GM19193 (cell line): ENCODE results near the gene MDM2.

Experiments used
- POLR2A ChIP-seq: IDR thresholded peaks from 4 replicates; pipeline ENCODE4 v1.6.1; 2011; ENCODE audit not compliant: insufficient read depth, insufficient read length; ENCODE audit errors: extremely low read depth

The MDM2 gene

DNA sequence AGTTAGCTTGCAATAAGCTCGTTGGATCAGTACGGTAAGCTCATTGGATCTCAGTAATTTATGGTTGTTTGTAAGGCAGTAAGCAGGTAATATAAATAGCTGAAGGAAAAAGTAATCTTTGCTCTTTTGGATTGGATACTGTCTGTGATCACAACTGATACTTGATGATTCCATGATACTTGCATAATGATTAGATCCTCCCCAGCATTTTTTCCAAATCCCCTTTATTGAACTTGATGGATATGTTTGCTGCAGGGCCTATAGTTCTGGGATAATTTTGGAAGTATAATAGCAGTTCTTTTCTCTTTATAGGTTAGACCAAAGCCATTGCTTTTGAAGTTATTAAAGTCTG is 5.2 kb downstream of the MDM2 start:
- TF ChIP-seq POLR2A: peak; percentile 27

DNA sequence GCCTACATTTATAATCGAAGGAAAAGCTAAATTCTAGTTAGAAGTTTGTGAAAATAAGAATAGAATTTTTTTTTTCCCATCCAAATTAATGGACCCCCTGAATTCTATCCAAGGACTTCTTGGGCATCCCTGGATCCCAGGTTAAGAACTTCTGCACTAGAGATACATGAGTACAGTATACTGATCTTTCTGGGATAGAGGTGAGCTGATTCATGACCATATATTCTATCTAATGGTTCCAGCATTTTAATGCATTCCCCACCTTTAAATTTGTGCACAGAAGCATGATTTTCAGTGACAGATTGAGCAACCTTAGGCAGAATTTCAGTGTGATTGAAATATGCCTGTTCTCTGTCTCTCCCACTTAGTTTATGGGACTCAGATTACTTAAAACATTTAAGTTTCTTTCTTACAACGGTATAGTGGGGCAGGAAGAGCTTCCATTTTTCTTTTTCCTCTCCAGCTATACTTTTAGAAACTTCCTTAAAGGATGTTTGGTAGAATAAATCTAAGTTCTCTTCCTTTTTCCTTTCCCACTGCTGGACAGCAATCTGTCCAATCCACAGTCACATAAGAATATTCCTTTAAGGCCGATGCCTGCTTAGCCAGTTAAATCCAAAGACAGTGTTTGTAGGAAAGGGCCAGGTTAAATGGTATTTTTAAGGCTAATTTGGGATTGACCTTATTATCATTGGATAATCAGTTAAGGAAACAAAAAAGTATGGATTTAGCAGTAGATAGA is 6.7 kb downstream of the MDM2 start:
- no peak for TF ChIP-seq POLR2A

DNA sequence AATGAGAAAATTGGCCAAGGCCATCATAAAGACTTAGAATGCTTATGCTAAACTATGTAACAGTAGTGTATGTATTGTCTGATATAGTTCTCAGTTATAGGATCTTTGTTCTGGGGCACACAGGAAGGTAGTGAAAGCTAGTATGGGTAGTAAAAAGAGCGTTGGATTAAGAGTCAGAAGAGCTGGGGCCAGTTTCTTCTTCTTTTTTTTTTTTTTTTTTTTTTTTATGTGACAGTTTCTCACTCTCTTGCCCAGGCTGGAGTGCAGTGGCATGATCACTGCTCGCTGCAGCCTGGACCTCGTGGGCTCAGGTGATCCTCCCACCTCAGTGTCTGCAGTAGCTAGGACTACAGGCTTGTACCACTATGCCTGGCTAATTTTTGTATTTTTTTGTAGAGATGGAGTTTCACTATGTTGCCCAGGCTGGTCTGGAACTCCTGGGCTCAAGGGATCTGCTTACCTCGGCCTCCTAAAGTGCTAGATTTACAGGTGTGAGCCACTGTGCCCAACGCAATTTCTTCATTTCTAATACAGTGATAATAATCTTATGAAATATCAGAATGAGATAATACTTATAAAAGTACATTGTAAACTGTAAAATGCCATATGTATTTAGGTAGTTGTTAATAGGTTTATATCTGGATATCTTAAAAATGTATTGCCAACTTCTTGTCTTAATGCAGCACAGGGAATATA is 7.4 kb downstream of the MDM2 start:
- TF ChIP-seq POLR2A: no peak

DNA sequence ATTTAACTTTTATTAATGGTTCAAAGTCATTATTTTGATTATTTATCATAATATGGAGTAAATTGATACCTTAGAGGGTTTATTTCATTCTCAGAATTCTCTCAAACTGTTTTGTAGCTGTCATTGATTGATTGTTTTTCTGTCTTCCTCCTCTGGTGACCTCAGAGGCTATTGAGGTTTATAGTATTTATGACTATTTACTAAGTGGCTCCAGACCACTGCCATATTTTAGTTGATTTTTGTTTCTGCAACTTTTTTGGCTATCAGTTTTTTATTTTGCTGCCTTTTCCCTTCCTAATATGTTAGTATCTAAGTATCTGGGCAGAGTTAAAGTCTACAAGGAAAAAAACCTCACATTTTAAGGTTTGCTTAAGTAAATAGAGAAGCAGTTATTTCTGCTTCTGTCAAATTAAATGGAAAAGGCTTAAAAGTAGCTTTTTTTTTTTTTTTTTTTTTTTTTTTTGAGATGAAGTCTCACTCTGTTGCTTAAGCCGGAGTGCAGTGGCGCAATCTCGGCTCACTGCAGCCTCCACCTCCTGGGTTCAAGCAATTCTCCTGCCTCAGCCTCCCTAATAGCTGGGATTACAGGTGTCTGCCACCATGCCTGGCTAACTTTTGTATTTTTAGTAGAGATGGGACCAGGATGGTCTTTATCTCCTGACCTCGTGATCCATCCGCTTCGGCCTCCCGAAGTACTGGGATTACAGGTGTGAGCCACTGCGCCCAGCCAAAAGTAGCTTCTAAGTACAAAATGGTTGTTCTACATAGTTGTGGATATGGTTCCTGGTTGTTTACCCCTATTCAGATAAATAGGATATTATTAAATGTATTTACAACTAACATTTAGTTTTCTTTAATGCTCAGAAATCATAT is 8.2 kb downstream of the MDM2 start:
- no peak for TF ChIP-seq POLR2A

- peak; percentile 37 for TF ChIP-seq POLR2A
Measured at GRCh38 chr12:68819481-68819880, 11.5 kb downstream of the MDM2 start.

DNA sequence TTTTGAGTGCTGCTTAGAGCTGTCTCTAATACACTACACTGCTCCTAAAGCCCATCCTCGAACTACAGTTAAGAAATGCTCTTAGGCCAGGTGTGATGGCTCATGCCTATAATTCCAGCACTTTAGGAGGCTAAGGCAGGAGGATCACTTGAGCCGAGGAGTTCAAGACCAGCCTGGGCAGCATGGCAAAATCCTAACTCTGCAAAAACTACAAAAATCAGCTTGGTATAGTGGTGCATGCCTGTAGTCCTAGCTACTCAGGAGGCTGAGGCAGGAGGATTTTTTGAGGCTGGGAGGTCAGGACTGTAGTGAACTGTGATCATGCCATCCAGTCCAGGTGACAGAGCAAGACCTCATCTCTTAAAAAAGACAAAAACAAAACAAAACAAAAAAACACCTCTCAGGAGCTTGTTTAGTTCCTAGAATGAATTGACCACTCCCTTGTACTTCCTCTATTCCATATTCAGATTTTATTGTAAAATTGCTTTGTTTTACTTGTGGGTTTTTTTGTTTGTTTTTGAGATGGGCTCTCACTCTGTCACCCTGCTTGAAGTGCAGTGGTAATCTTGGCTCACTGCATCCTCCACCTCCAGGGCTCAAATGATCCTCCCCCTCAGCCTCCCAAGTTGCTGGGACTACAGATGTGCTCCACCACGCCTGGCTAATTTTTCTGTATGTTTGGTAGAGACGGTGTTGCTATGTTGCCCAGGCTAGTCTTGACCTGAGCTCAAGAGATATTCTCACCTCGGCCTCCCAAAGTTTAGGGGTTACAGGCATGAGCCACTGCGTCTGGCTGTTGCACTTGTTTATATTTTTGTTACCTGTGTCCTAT is 13.6 kb downstream of the MDM2 start:
- TF ChIP-seq POLR2A: peak; percentile 38

- no peak for TF ChIP-seq POLR2A
Measured at GRCh38 chr12:68823696-68824095, 15.7 kb downstream of the MDM2 start.

DNA sequence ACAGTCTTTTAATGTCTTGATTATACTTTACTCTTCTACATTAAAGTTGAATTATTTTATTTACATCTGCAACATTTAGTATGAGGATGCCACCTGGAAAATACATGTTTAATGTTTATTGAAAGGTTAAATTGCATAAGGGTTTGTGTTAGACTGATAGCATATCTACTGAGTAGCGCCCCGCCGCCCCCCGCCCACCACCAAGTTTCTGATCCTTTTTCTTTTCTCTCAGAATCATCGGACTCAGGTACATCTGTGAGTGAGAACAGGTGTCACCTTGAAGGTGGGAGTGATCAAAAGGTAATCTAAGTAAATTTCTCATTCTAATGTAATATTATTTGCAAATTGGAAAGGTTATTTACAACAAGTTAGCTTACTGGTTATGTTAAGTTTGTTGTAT is 16.2 kb downstream of the MDM2 start:
- TF ChIP-seq POLR2A: peak; percentile 13

DNA sequence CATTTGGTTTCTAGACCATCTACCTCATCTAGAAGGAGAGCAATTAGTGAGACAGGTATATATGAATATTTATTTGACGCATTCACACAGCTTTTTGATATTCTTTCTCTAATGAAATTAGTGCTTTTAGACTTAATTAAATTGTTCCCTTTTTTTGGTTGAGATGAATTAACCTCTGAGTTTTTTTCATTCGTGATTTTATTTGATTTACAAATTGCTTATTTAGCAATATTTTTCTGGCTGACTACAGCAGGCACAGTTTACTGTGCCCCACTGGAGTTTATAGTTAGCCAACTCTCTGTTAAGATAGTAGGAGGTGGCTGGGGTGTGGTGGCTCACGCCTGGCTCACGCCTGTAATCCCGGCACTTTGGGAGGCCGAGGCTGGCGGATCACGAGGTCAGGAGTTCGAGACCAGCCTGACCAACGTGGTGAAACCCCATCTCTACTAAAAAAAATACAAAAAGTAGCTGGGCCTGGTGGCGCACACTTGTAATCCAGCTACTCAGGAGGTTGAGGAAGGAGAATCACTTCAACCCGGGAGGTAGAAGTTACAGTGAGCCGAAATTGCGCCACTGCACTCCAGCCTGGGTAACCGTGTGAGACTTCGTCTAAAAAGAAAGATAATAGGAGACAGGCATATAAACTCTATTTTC is 16.7 kb downstream of the MDM2 start:
- no peak for TF ChIP-seq POLR2A

GRCh38 chr12:68825569-68826217 is 17.7 kb downstream of the MDM2 start:
- no peak for TF ChIP-seq POLR2A

GRCh38 chr12:68827895-68828671 is 20.1 kb downstream of the MDM2 start:
- TF ChIP-seq POLR2A: no peak

DNA sequence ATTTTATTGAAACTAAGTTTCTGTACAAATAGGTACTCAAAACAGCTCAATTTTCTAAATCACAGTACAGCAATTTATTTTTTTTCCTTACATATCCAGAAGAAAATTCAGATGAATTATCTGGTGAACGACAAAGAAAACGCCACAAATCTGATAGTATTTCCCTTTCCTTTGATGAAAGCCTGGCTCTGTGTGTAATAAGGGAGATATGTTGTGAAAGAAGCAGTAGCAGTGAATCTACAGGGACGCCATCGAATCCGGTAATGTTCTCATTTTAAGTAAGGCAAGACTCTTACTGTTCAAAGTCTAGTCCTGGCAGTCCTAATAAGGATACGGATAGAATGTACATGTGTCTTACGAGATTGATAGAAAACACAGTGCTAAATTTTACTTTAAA is 20.7 kb downstream of the MDM2 start:
- TF ChIP-seq POLR2A: no peak

DNA sequence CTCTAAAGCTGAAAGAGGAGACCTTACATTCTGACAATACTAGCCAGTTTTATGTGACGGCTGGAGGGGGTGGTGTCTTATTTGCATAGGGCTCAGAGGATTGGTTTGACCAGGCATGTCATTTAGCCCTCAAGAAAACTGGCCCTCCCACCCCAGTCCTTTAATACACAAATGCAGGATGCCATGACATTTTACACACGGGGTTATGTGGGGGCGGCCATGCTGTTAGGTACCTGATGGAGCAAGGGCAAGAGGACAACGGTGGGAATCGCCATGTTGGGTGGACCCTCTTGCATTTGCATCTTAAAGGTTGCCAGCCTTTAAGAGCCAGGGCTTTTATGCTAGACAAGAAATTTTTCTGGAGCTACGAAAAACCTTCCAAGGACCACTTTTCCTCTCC is 23.3 kb downstream of the MDM2 start:
- TF ChIP-seq POLR2A: peak; percentile 44
